Gastroesophageal sphincter (tissue), 3 donors: ENCODE measurements around the gene ANKRD24.
"Not testable (repeated sequence)": the region's sequence is repeated elsewhere in the genome, so short reads cannot be mapped to it uniquely, and the experiment has no call there.

Experiments
- POLR2A ChIP-seq, 2 donors: fragments of 450-650 bp; IDR thresholded peaks; one replicate each; pipeline ENCODE4 v1.6.1; 2017; ENCODE audit warnings: antibody characterized with exemption in 2 of 2, mild to moderate bottlenecking in 2 of 2, moderate library complexity in 1 of 2
- POLR2AphosphoS5 ChIP-seq: sonication (generic); formaldehyde crosslinking; IDR thresholded peaks from one replicate; pipeline ENCODE4 v1.6.1; 2017; ENCODE audit warnings: antibody characterized with exemption
- TF ChIP-seq, protein P1 (sequence below), 4 experiments: fragments of 200-600 bp in 2 of 4; fragments of 450-650 bp in 2 of 4; sonication (generic) in 1 of 4; IDR thresholded peaks; one replicate each; pipeline ENCODE4 v1.5.1; 2017 to 2019; ENCODE audit warnings: antibody characterized with exemption in 4 of 4, mild to moderate bottlenecking in 2 of 4, moderate library complexity in 2 of 4

DNA sequence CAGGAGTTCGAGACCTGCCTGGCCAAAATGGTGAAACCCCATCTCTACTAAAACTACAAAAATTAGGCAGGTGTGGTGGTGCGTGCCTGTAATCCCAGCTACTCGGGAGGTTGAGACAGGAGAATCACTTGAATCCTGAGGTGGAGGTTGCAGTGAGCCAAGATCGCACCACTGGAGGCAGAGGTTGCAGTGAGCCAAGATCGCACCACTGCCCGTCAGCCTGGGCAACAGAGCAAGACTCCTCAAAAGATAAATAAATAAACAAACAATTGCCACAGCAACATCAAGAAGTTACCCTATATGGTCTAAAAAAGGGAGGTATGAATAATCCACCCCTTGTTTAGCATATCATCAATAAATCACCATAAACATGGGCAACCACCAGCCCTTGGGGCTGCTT, 63.4 kb downstream of the ANKRD24 start:
- TF ChIP-seq, protein P1, sequence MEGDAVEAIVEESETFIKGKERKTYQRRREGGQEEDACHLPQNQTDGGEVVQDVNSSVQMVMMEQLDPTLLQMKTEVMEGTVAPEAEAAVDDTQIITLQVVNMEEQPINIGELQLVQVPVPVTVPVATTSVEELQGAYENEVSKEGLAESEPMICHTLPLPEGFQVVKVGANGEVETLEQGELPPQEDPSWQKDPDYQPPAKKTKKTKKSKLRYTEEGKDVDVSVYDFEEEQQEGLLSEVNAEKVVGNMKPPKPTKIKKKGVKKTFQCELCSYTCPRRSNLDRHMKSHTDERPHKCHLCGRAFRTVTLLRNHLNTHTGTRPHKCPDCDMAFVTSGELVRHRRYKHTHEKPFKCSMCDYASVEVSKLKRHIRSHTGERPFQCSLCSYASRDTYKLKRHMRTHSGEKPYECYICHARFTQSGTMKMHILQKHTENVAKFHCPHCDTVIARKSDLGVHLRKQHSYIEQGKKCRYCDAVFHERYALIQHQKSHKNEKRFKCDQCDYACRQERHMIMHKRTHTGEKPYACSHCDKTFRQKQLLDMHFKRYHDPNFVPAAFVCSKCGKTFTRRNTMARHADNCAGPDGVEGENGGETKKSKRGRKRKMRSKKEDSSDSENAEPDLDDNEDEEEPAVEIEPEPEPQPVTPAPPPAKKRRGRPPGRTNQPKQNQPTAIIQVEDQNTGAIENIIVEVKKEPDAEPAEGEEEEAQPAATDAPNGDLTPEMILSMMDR (IDR thresholded peaks at IDR 0.05), result not testable (repeated sequence)
- not testable (repeated sequence) for TF ChIP-seq POLR2AphosphoS5; POLR2A (IDR thresholded peaks at IDR 0.05)
